Hepatocyte (in vitro differentiated cells): ENCODE measurements around the gene B4GALNT2.

Experiments
- CTCF ChIP-seq: fragments of 200-600 bp; sonication (generic); IDR thresholded peaks from 2 replicates; pipeline ENCODE4 v1.5.1; 2016; ENCODE audit warnings: antibody characterized with exemption, mild to moderate bottlenecking; ENCODE audit not compliant: poor library complexity
- EZH2 ChIP-seq: fragments of 200-600 bp; sonication (generic); IDR thresholded peaks from 2 replicates; pipeline ENCODE4 v1.6.1; 2016; ENCODE audit warnings: antibody characterized with exemption, mild to moderate bottlenecking, borderline replicate concordance

DNA sequence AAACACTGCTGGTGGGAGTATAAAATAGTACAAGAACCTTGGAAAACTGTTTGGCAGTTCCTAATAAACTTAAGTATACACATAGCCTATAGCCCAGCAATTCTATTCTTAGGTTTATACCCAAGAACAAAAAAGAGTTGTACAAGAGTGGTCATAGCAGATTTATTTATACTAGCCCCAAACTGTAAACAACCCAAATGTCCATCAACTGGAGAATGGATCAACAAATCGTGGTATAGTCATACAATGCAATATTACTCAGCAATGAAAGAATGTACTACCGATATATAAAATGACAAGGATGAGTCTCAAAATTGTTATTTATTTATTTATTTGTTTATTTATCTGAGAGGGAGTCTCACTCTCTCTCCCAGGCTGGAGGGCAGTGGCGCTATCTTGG is 54.7 kb downstream of the B4GALNT2 start:
- no peak for TF ChIP-seq CTCF
- TF ChIP-seq EZH2, result no peak
